GM19043 (cell line): ENCODE measurements around the gene PPP1R14C.

Experiments used
- ATAC-seq: cut with Tn5 transposase; IDR thresholded peaks from one replicate; pipeline ENCODE4 v1.9.1; 2021; ENCODE audit warnings: low read depth; ENCODE audit not compliant: unreplicated experiment

Gene PPP1R14C, protein sequence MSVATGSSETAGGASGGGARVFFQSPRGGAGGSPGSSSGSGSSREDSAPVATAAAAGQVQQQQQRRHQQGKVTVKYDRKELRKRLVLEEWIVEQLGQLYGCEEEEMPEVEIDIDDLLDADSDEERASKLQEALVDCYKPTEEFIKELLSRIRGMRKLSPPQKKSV

GRCh38 chr6:150142670-150143515 lies at the start of gene PPP1R14C:
Gene PPP1R14C (plus strand): TSS chr6:150143044. CDS start chr6:150143193, 149 bp downstream.
- ATAC-seq: no peak

DNA sequence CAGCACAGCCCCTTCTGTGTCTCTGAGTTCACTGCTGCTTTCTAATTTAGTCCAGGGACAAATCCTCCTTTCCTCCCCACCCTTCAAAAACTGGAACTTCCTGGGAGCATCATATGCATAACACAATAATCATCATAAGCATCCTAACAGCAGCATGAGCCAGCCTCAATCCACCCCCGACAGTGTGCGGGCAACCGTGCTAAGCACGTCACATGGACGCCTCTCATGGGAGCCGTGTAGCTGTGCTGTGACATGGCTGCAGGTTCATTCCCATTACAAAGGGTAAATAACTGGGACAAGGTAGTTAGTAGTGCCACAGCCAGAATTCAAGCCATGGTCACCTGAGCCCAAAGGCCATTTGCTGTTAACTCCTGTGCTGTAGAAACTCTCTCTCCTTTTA lies 49.4 kb upstream of the PPP1R14C start:
- no peak for ATAC-seq

DNA sequence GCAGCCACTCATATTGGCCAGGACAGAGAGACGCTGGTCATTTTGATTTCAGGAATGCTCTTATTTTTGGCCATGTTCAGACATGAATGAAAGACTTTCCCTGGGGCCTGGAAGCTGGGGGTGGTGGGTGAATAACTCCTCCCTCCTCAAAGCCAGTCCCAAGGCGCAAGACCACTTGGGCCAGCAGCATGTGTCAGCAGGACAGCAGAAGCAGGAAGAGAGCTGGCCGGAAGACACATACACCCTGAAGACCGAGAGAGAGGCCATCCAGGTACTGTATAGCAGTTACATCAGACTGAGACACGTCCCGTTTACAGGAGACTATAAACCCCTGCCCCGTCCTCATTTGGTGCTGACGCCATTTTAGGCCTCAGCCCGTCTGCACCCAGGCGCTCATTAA lies 44.7 kb upstream of the PPP1R14C start:
- no peak for ATAC-seq

- no peak for ATAC-seq
Observed at GRCh38 chr6:150099546-150099945, 43.3 kb upstream of the PPP1R14C start.

DNA sequence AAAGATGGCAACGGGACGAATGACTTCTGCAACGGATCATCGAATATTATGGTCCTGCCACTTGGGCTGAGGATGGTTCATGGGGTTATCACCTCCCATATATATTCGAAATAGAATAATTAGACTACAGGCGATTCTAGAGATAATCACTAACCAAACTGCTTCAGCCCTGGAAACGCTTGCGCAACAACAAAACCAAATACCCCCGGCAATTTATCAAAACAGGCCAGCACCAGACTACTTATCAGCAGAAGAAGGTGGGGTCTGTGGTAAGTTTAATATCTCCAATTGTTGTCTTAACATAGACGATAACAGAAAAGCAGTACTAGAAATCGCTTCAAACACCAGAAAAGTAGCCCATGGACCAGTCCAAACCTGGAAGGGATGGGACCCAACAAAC lies 42.9 kb upstream of the PPP1R14C start:
- ATAC-seq: no peak

DNA sequence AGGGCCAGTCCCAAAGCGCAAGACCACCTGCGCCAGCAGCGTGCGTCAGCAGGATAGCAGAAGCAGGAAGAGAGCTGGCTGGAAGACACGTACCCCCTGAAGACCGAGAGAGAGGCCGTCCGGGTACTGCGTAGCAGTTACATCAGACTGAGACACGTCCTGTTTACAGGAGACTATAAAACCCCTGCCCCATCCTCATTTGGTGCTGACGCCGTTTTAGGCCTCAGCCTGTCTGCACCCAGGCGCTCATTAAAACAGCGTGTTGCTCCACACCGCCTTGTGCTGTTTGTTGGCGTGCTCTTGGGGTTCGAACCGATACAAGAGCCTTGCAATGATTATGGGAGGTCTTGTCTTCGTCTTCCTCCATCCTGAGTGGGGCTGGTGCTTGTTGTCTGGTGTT lies 42.1 kb upstream of the PPP1R14C start:
- ATAC-seq: no peak

- no peak for ATAC-seq
Observed at GRCh38 chr6:150102750-150103270, 40.0 kb upstream of the PPP1R14C start.

DNA sequence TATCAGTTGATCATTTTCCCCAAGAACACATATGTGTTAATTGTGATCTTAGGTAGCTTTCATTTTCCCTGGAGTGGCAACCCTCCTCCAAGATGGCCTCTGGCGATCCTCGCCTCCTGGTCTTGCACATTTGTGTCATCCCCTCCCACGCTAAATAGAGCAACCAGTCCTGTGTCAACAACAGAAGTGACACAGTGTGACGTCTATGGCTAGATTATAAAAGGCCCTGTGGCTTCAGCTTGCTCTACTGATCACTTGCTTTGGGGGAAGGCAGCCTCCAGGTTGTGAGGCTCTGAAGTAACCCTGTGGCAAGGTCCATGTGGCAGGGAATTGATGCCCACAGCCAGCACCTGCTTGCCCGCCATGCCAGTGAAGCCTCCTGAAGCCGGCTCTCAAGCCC lies 30.6 kb upstream of the PPP1R14C start:
- ATAC-seq: no peak

- ATAC-seq: no peak
Observed at GRCh38 chr6:150115769-150116168, 27.1 kb upstream of the PPP1R14C start.

DNA sequence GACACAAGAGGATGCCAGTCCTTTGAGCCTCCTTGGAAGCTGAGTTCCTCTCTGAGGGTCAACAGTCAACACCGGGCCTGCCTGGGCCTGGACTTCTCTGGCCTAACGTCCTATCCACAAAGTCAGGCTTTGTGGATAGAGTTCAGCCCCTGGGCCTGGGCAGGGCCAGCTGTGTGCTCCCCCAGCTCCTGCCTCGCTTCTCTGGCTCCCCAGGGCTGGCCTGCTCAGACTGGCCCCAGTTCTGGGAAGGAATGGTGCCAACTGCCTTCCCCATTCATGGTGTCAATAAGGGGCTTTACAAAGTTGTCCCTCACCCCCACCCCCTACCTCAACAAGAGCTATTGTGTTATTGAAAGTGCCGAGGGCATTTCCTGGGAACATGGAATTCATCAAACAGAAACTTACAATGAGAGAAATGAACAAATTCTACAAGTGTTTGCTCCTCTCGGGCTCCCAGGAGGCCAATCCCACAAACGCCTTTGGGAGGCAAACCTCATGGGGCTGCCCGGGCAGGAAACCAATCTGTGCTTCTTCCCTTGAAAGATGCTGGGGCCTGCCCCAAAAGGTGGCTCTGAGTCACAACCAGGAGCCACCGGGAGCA lies 26.5 kb upstream of the PPP1R14C start:
- no peak for ATAC-seq

DNA sequence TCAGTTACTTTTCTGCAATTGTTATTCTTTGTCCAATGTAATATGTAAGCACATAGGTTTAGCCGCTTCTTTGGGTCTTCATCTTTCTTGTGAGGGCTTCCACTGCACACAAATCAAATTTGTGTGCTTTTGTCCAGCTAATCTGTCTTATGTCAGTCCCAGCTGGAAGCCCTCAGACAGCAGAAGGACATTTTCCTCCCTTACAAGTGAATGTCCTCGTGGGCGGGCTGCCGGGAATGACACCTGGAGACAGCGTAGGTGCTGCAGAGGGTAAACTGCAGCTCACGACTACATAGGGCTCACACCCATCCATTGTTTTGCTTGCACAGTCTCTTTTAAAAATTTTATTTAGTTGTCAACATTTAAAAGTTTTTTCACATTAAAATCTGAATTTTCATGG lies 24.6 kb upstream of the PPP1R14C start:
- ATAC-seq: no peak

DNA sequence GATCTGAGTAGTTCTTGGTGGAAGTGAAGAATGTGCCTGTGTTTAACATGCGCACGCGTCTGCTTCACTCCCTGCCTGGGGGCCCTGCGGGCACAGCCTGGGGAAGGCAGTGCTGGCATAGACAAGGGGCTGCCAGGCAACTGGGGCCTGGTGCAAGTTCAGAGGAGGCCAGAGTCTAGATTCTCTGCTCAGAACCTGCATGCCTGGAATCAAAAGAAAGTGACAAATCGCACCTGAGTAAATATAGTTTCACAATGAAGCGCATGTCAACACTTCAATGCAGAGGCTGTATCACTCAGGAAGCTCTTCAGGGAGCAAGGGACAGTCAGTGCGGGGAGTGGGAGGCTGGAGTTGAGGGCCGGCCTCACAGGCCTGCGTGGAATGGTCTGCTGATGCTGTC lies 24.2 kb upstream of the PPP1R14C start:
- ATAC-seq: no peak

GRCh38 chr6:150119173-150119572 lies 23.7 kb upstream of the PPP1R14C start:
- no peak for ATAC-seq

DNA sequence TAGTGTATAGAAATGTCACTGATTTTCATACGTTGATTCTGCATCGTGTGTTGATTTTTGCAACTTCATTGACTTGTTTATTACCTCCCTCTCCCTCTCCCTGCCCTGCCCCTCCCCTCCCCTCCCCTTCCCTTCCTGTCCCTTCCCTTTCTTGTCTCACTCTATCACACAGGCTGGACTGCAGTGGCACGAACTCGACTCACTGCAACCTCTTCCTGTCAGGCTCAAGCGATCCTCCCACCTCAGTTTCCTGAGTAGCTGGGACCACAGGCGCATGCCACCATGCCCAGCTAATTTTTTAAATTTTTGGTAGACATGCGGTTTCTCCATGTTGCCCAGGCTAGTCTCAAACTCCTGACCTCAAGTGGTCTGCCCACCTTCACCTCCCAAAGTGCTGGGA lies 19.2 kb upstream of the PPP1R14C start:
- no peak for ATAC-seq

GRCh38 chr6:150124235-150124634 lies 18.6 kb upstream of the PPP1R14C start:
- ATAC-seq: no peak

GRCh38 chr6:150126641-150127291 lies 16.1 kb upstream of the PPP1R14C start:
- ATAC-seq: no peak

- no peak for ATAC-seq
Observed at GRCh38 chr6:150128425-150128824, 14.4 kb upstream of the PPP1R14C start.

GRCh38 chr6:150129616-150130505 lies 13.0 kb upstream of the PPP1R14C start:
- ATAC-seq: no peak

DNA sequence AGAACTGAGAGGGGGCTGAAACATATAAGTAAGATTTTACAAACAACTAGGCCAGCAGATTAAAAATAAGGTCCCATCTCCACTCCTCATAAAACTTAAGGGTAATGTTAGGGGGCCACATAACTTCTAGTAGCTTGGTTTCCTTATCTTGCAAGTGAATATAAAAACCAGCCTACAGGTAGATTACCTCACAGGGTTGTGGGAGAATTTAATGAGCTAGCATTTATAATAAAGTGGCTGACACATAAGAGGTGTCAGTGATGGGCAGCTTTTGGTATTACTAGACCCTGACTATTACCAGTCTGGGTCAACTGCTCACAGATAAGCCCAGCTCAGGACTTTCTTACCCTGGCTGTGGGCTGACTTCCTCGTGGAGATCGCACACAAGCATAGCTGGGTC lies 9.2 kb upstream of the PPP1R14C start:
- ATAC-seq: no peak

- ATAC-seq: no peak
Observed at GRCh38 chr6:150134280-150134920, 8.4 kb upstream of the PPP1R14C start.
